OCI-LY1 (cell line): ENCODE results near the gene ELOVL6.

Experiments
- H2AFZ ChIP-seq: fragments of 200-600 bp; sonication (generic), shearing (Covaris generic); 2 replicates; pipeline ENCODE4 v1.6.0; 2014; ENCODE audit warnings: antibody characterized with exemption, mild to moderate bottlenecking, low read length
- H3F3A ChIP-seq: fragments of 200-600 bp; sonication (generic), shearing (Covaris generic); 2 replicates; pipeline ENCODE4 v1.6.0; 2014; ENCODE audit warnings: mild to moderate bottlenecking, antibody characterized with exemption, low read length, moderate library complexity; ENCODE audit not compliant: insufficient read depth
- H3K27ac ChIP-seq: fragments of 200-600 bp; sonication (generic); 2 replicates; pipeline ENCODE4 v1.5.1; 2014; ENCODE audit warnings: low read length, mixed run types, mild to moderate bottlenecking, low read depth; ENCODE audit not compliant: poor library complexity, severe bottlenecking
- H3K27me3 ChIP-seq: fragments of 200-600 bp; sonication (generic); 2 replicates; pipeline ENCODE4 v1.6.0; 2014; ENCODE audit warnings: antibody characterized with exemption, mild to moderate bottlenecking, low read length, moderate library complexity; ENCODE audit not compliant: insufficient read depth
- H3K36me3 ChIP-seq: fragments of 200-600 bp; sonication (generic); 2 replicates; pipeline ENCODE4 v1.6.1; 2014; ENCODE audit warnings: mild to moderate bottlenecking, antibody characterized with exemption, low read length, moderate library complexity, mixed read lengths; ENCODE audit not compliant: insufficient read depth
- H3K4me1 ChIP-seq: fragments of 200-600 bp; sonication (generic); 2 replicates; pipeline ENCODE4 v1.5.1; 2014; ENCODE audit warnings: mild to moderate bottlenecking, low read length, moderate library complexity; ENCODE audit not compliant: insufficient read depth, severe bottlenecking
- H3K4me2 ChIP-seq: fragments of 200-600 bp; sonication (generic), shearing (Covaris generic); 2 replicates; pipeline ENCODE4 v1.6.1; 2014; ENCODE audit warnings: low read length
- H3K4me3 ChIP-seq: fragments of 200-600 bp; sonication (generic); 2 replicates; pipeline ENCODE4 v1.5.1; 2014; ENCODE audit warnings: low read length, low read depth, mild to moderate bottlenecking, mixed read lengths; ENCODE audit not compliant: poor library complexity, severe bottlenecking
- H3K79me2 ChIP-seq: fragments of 200-600 bp; shearing (Covaris generic); 2 replicates; pipeline ENCODE4 v1.6.1; 2016; ENCODE audit warnings: mixed run types, low read length, mixed read lengths; ENCODE audit not compliant: insufficient read depth
- H3K9ac ChIP-seq: fragments of 200-600 bp; sonication (generic), shearing (Covaris generic); 2 replicates; pipeline ENCODE4 v1.6.1; 2014; ENCODE audit warnings: mild to moderate bottlenecking, low read length, mixed read lengths
- H3K9me2 ChIP-seq: fragments of 200-600 bp; sonication (generic), shearing (Covaris generic); 2 replicates; pipeline ENCODE4 v1.6.1; 2014; ENCODE audit warnings: low read depth, mild to moderate bottlenecking, low read length, mixed read lengths
- H3K9me3 ChIP-seq: fragments of 200-600 bp; shearing (Covaris generic); 2 replicates; pipeline ENCODE4 v1.6.1; 2014; ENCODE audit warnings: low read length, mixed read lengths
- H4K20me1 ChIP-seq: fragments of 200-600 bp; sonication (generic), shearing (Covaris generic); 2 replicates; pipeline ENCODE4 v1.6.0; 2016; ENCODE audit warnings: mild to moderate bottlenecking, low read length; ENCODE audit not compliant: insufficient read depth
- EZH2 ChIP-seq: fragments of 200-600 bp; sonication (generic), shearing (Covaris generic); IDR thresholded peaks from 2 replicates; pipeline ENCODE4 v1.8.0; 2017; ENCODE audit warnings: borderline replicate concordance, mixed run types, mild to moderate bottlenecking, antibody characterized with exemption, low read length, moderate library complexity, mixed read lengths
- TF ChIP-seq, protein P1 (sequence below): fragments of 200-600 bp; sonication (generic), shearing (Covaris generic); IDR thresholded peaks from 2 replicates; pipeline ENCODE4 v1.5.1; 2017; ENCODE audit warnings: mild to moderate bottlenecking, antibody characterized with exemption, low read length, moderate library complexity, mixed read lengths

Gene ELOVL6

GRCh38 chr4:110064295-110064694 lies 134.1 kb downstream of the ELOVL6 start:
- no peaks in the 10 kb centered on the region for H3F3A ChIP-seq
- no peaks in the 10 kb centered on the region for H3K9me3 ChIP-seq
- H3K4me1 ChIP-seq = peaks cover 7% of the 10 kb centered on the region
- no peaks in the 10 kb centered on the region; the same call in 1 of the 2 replicates for H3K36me3 ChIP-seq
- H3K27me3 ChIP-seq = no peaks in the 10 kb centered on the region
- no peak overlapping the region for H3K4me3 ChIP-seq
- H3K9me2 ChIP-seq = no peaks in the 10 kb centered on the region
- no peak overlapping the region for H3K4me2 ChIP-seq
- no peak overlapping the region for H3K27ac ChIP-seq
- H3K79me2 ChIP-seq = no peaks in the 10 kb centered on the region
- H2AFZ ChIP-seq = no peak overlapping the region
- H4K20me1 ChIP-seq = no peaks in the 10 kb centered on the region
- no peak overlapping the region for H3K9ac ChIP-seq
- TF ChIP-seq, protein P1, sequence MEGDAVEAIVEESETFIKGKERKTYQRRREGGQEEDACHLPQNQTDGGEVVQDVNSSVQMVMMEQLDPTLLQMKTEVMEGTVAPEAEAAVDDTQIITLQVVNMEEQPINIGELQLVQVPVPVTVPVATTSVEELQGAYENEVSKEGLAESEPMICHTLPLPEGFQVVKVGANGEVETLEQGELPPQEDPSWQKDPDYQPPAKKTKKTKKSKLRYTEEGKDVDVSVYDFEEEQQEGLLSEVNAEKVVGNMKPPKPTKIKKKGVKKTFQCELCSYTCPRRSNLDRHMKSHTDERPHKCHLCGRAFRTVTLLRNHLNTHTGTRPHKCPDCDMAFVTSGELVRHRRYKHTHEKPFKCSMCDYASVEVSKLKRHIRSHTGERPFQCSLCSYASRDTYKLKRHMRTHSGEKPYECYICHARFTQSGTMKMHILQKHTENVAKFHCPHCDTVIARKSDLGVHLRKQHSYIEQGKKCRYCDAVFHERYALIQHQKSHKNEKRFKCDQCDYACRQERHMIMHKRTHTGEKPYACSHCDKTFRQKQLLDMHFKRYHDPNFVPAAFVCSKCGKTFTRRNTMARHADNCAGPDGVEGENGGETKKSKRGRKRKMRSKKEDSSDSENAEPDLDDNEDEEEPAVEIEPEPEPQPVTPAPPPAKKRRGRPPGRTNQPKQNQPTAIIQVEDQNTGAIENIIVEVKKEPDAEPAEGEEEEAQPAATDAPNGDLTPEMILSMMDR = no peak
- TF ChIP-seq EZH2 = no peak

GRCh38 chr4:110062166-110062565 lies 136.2 kb downstream of the ELOVL6 start:
- Histone ChIP-seq H3K27ac (no peak overlapping the region), H4K20me1 (no peaks in the 10 kb centered on the region), H3K9ac (no peak overlapping the region), H3K36me3 (peaks cover 12% of the 10 kb centered on the region; the same call in 1 of the 2 replicates), H3K9me3 (no peaks in the 10 kb centered on the region), H3F3A (no peaks in the 10 kb centered on the region), H3K4me2 (no peak overlapping the region), H3K4me1 (peaks cover 7% of the 10 kb centered on the region), H3K27me3 (no peaks in the 10 kb centered on the region), H3K9me2 (no peaks in the 10 kb centered on the region), H3K79me2 (no peaks in the 10 kb centered on the region), H3K4me3 (no peak overlapping the region), H2AFZ (no peak overlapping the region)
- no peak for TF ChIP-seq EZH2
- TF ChIP-seq, protein P1 = no peak

DNA sequence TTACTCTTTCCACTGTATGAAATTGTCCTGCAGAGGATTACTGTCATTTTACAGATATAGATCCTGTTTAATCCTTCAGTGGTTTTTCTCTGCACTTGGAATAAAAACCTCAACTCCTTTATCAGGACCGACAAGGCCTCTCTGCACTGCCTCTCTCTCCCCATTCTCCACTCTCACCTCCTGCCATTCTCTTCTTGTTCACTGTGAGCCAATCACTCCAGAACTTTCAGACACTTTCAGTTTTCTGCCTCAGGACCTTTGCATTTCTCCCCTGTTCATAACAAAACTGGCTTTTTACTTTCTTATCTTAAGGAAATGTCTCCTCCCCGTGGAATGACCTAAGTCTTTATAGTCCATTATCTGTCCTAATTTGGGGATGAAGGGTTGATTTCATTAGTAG lies 137.3 kb downstream of the ELOVL6 start:
- Histone ChIP-seq H3K79me2 (no peaks in the 10 kb centered on the region), H3K9ac (no peak overlapping the region), H2AFZ (no peak overlapping the region), H3K27ac (no peak overlapping the region), H3K36me3 (peaks cover 12% of the 10 kb centered on the region; the same call in 1 of the 2 replicates), H3K4me3 (no peak overlapping the region), H3K4me1 (peaks cover 16% of the 10 kb centered on the region), H4K20me1 (no peaks in the 10 kb centered on the region), H3K27me3 (no peaks in the 10 kb centered on the region), H3K9me2 (no peaks in the 10 kb centered on the region), H3F3A (no peaks in the 10 kb centered on the region), H3K9me3 (no peaks in the 10 kb centered on the region), H3K4me2 (no peak overlapping the region)
- TF ChIP-seq, protein P1 = no peak
- TF ChIP-seq EZH2 = no peak
